ENCODE results near the gene ACTG1.

ACTG1 gene

GRCh38 chr17:81512562-81513371, at the start of gene ACTG1:
TSS of gene ACTG1 (minus strand) at chr17:81512799. CDS start at chr17:81512354, 445 bp downstream.
- peak; percentile 47 for ATAC-seq
- TF ChIP-seq TSHZ2 (CRISPR knock-in tag; IDR thresholded peaks at IDR 0.05) (no peak), POU6F1 (CRISPR knock-in tag; IDR thresholded peaks at IDR 0.05; ENCODE audit: borderline replicate concordance, low read depth) (no peak), ZC3H10 (CRISPR knock-in tag; IDR thresholded peaks at IDR 0.05) (0 out of 2 replicates have a peak, but pooled peaks have one; percentile 42), ISL1 (CRISPR knock-in tag; IDR thresholded peaks at IDR 0.05) (no peak), ZFP3 (CRISPR knock-in tag; IDR thresholded peaks at IDR 0.05) (no peak), ZNF8 (CRISPR knock-in tag; IDR thresholded peaks at IDR 0.05) (no peak)

GRCh38 chr17:81561494-81561885, 48.9 kb upstream of the ACTG1 start:
- no peak for ATAC-seq

GRCh38 chr17:81558941-81559806, 46.6 kb upstream of the ACTG1 start:
- no peak for TF ChIP-seq ZNF565 (CRISPR knock-in tag; conservative IDR thresholded peaks at IDR 0.05; ENCODE audit: low read depth)
- no peak for TF ChIP-seq CREB5 (CRISPR knock-in tag; IDR thresholded peaks at IDR 0.05; ENCODE audit: low read depth)
- no peak for TF ChIP-seq TCF4 (CRISPR knock-in tag; IDR thresholded peaks at IDR 0.05; ENCODE audit: borderline replicate concordance)
- TF ChIP-seq ZC3H10 (CRISPR knock-in tag; IDR thresholded peaks at IDR 0.05) = no peak
- TF ChIP-seq OSR1 (CRISPR knock-in tag; IDR thresholded peaks at IDR 0.05) = no peak
- TF ChIP-seq ISL1 (CRISPR knock-in tag; IDR thresholded peaks at IDR 0.05) = no peak
- TF ChIP-seq RARB (CRISPR knock-in tag; IDR thresholded peaks at IDR 0.05) = no peak
- ATAC-seq = peak; percentile 69

More at GRCh38 chr17:81561494-81561885, 48.9 kb upstream of the ACTG1 start:
- no peak for TF ChIP-seq ARNTL (CRISPR knock-in tag; IDR thresholded peaks at IDR 0.05; ENCODE audit: borderline replicate concordance, low read depth)
- TF ChIP-seq SNAI2 (CRISPR knock-in tag; IDR thresholded peaks at IDR 0.05) = no peak
- no peak for TF ChIP-seq OSR1 (CRISPR knock-in tag; IDR thresholded peaks at IDR 0.05)
- TF ChIP-seq ZC3H10 (CRISPR knock-in tag; IDR thresholded peaks at IDR 0.05) = no peak
- TF ChIP-seq POU6F1 (CRISPR knock-in tag; IDR thresholded peaks at IDR 0.05; ENCODE audit: borderline replicate concordance, low read depth) = no peak
- no peak for TF ChIP-seq ESRRG (CRISPR knock-in tag; IDR thresholded peaks at IDR 0.05)
- TF ChIP-seq GLIS3 (CRISPR knock-in tag; IDR thresholded peaks at IDR 0.05) = no peak
- TF ChIP-seq TCF4 (CRISPR knock-in tag; IDR thresholded peaks at IDR 0.05; ENCODE audit: borderline replicate concordance) = no peak

- ATAC-seq = no peak
- TF ChIP-seq TSHZ2 (CRISPR knock-in tag; IDR thresholded peaks at IDR 0.05) (no peak), ZNF8 (CRISPR knock-in tag; IDR thresholded peaks at IDR 0.05) (no peak), RARB (CRISPR knock-in tag; IDR thresholded peaks at IDR 0.05) (no peak), ESRRG (CRISPR knock-in tag; IDR thresholded peaks at IDR 0.05) (no peak), BACH2 (CRISPR knock-in tag; IDR thresholded peaks at IDR 0.05; ENCODE audit: borderline replicate concordance) (no peak), PATZ1 (CRISPR knock-in tag; IDR thresholded peaks at IDR 0.05; ENCODE audit: borderline replicate concordance) (no peak), POU6F1 (CRISPR knock-in tag; IDR thresholded peaks at IDR 0.05; ENCODE audit: borderline replicate concordance, low read depth) (no peak), ISL1 (CRISPR knock-in tag; IDR thresholded peaks at IDR 0.05) (no peak)
These were observed 45.5 kb upstream of the ACTG1 start for GRCh38 chr17:81558115-81558468.
